Tongue (tissue), 2 donors: ENCODE results near the gene SPON1. TPM values are rescaled to one million over a fixed set of nuclear protein-coding genes. Genes with fewer than 3 reads are reported as not detected.
A peak's percentile ranks its signal among the peaks of the same experiment; 100 is the strongest.

Experiments
- DNase-seq: peaks from one replicate; pipeline ENCODE4 v3.0.0-alpha.2; 2015
- total RNA-seq: library from RNA; depleted of rRNA; stranded (reverse); fragments of >200 nt; gene quantifications from one replicate; pipeline ENCODE4 v1.2.3, GENCODE V29; 2014

SPON1 gene
- total RNA-seq, 1 donor from 2014 or later: 24.4 TPM

DNA sequence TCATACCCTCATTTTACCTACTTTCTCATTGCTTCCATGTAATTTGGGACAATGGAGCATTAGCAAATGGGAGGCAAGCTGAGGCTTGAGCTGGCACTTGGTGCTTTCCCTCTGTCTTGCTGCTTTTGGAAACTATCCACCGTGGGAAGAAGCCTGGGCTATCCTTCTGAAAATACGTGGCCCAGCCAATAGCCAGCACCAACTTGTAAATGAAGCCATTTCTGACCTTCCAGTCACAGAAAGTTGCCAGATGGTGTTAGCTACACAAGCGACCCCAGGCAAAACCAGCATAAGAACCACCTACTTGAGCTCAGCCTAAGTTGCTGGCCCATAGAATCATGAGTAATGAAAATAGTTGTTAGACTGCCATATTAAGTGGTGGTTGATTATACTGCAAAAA, 18.5 kb upstream of the SPON1 start:
- no peak for DNase-seq

DNA sequence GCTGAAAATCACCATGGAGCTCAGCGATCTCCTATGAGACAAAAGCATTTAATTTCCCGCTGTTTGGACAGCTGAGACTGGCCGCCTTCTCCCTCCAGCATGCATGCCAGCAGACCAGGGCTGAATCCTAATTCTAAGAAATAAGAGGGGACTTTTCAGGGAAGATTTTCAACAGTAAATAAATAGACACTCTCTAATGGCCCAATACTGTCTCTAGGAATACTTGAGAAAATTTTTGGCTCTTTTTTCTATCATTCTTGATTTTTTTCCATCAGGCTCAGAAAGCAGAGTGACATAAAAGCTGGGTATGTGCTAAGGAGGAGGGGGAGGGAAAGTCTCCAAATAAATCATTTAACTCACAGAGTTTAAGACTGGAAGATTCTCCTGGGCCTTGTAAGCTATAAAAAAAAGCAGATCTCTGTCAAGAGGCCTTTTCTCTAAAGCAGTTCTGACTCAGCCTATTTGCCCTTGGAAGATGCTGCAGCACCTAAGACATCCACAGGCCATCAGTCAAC, 17.6 kb upstream of the SPON1 start:
- peak; percentile 13 for DNase-seq

DNA sequence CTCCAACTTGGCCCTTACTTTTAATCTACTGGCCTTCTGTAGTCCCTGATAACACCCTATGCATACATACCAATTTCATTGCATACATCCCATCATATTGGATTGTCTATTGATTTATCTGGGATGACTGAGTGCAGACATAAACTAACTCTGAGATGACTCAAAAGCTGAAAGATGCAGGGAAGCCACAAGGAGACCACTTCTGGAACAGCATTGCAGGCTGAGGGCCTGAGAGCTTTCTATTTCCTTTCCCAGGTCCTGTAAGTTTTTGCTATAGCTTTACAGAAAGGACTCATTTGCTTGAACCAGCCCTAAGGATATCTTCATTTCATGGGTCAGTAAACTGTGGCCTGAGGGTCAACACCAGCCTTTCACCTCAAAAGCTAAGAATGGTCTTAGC, 15.1 kb upstream of the SPON1 start:
- DNase-seq: no peak

DNA sequence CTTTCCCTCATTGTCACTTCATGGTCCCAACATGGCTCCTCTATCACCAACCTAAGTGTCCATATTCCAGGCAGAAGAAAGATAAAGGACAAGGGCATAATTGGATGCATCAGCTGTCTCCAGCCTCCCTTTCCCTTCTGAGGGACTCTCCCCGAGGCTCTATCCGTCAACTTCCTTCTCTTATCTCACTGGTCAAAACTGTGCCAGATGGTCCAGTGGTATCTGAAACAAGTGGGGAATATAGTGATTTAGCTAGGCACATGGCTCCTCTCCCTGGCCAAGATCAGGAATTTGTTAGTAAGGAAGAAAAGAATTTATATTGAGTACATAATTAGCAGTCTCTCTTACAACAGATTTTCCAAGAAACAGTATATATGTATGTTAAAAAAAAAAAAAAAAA, 12.6 kb upstream of the SPON1 start:
- no peak for DNase-seq

DNA sequence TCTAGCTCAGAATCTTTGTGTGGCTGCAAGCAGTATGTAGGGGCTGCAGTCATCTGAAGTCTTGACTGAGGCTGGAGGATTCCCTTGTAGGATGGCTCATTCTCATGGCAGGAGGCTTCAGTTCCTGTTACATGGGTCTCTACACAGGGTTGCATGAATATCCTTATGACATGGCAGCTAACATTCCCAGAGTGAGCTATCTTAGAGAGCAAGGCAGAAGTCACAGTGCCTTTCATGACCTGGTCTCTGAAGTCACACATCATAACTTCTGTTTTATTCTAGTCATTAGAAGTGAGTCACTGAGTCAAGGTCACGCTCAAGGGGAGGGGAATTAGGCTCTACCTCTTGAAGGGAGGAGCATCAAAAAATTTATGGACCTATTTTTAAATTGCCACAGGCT, 10.3 kb upstream of the SPON1 start:
- no peak for DNase-seq

DNA sequence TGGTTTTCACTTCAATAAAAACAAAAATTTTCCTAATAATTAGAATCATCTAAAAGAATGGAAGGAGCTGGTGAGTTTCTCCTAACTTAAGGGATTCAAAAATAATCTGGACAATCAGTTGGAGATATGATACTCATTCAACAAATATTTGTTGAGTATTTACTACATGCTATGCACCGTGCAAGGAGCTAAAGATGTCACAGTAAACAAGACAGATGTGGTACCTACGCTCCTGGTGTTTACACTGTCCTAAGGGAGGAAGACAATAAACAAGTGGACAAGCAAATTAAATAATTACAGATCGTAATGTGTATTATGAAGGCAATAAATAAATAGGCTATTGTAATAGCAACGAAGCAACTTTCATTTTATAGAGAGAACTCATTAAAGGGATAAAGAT, 9.9 kb upstream of the SPON1 start:
- DNase-seq: no peak

DNA sequence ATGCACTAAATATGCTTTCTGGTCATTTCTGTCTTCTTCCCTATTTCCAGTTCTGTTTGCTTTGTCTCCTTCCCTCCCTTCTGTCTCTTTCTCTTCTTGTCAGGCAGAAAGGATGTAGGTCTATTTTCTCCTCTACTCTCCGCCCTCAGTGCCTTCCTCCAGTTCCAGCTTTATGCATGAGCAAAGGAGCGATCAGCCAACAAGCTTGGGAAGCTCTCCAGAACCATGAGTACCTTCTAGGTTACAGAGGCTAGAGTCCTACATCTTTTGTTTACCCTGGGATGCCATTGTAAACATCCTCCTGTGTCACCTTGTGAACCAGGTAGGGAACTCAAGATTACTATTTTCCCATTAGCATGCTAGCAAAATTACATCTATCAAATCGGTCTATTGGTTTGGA, 7.9 kb upstream of the SPON1 start:
- no peak for DNase-seq

DNA sequence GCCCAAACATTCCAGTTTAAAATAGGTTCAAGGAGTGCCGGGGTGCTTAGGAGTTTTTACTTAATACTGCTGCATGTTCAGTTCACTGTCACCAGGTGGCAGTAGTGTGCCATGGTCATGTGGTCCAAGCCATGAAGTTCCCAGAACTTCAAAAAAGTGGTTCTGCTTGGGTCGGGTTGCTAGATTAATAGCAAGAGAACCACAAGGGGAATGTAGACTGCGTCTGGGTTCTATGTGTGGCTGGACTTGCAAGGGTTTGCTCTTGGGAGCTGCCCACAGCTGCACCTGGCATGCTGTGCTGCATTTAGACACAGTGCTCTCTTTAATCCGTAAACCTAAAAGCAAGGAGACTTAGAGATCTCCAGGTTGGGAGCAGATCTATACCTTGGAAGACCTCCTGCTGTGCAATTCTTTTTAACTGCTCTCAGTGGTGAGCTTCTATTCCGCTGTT, 6.5 kb upstream of the SPON1 start:
- DNase-seq: peak; percentile 89

DNA sequence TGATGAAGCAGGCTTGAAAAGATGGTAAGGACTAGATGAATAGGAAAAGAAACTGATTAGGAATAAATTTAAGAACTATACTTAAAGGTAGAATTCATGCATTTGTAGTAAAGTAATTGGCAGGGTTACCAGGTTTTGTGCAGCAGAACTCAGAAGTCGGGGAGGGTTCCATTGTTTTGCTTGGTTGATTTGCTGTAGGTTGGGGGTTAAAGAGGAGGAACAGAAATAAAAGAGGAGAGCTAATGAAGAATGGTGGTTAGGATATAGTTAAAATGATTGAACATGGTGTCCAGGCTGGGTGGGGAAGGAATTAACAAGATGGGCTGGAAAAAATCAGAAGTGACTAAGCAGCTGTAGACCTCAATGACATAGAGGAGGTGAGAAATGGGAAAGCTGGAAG, 5.5 kb upstream of the SPON1 start:
- DNase-seq: no peak

DNA sequence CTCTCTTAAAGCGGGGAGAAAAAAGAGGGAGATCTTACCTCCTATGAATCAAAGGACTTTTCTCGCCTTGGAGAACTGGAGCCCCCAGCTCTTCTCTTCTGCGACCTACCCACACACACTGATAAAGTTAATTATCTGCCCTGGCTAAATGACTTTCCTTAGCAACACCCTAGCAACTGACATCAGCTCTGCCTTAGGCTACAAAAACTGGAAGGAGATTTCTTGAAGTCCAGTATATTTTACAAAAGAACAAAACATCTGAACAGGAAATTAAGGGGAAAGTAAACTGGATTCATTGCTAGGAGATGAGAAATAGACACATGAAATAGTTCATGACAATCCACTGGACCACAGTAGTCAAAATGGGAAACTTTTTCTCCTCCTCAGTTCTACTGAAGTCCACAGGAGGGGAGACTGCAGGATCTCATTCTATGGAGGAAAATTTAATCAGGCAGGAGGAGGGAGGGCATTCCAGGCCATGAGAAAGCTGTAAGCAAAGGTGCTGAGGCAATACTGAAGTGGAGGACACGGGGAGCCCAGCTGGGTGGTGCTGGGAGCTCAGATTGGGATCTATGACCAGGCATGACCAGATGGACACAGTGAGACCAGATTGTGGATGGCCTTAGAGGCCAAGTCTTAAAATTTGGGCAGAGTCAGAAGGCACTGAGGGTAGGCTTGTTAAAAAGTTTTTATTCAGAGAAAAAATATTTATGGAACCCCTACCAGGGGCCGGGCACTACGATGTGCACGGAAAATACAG, 3.7 kb upstream of the SPON1 start:
- DNase-seq: no peak

DNA sequence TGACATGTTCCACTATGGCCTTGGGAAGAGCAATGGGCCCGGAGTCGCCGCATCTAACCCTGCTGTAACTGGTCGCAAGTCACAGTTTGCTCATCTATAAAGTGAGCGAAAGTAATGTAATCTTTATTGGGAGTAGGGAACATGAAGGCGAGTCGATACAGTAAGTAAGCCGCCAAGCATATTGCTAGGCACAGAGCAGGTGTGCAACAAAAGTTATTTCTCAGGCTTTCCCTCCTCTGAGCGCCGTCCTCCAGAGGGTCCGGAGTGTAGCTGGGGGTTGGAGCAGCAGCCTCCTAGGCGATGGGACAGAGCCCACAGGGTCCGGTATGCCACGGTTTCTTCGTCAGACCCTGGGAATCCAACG, 343 bp upstream of the SPON1 start:
- no peak for DNase-seq

DNA sequence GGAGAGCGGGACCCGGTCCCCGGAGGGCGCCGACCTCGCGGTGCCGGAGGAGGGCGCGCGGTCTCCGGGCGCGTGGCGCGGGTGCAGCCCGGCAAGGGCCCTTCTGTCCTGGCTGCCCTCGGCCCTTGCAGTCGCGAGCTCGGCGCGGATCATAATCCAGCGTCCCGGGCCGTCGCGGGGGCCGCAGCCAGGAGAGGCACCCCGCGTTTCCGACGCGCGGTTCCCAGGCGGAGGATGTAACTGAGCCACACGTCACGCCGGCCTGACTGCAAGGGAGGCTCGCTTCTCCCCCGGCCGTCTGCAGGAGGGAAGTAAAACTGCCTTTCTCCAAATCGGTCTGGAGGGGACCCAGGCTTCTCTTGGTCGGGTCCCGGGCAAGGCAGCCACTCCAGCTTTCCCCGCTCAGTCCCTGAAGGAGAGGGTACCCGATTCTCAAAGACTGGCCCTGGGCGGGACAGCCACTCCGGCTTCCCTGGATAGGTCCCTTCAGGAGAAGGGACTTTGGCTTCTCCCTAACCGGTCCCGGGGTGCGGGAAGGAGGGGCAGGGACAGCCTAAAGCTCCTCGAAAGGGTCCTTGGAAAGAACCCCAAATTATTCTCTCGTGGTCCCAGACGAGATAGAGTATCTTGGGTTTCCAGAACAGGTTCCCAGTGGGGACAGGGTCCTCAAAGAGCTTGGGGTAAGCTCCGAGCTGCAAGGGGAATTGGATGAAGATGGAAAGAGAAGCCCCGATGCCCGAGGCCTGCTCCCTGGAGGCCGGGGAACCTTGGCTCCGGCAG, 836 bp downstream of the SPON1 start:
- peak; percentile 55 for DNase-seq

DNA sequence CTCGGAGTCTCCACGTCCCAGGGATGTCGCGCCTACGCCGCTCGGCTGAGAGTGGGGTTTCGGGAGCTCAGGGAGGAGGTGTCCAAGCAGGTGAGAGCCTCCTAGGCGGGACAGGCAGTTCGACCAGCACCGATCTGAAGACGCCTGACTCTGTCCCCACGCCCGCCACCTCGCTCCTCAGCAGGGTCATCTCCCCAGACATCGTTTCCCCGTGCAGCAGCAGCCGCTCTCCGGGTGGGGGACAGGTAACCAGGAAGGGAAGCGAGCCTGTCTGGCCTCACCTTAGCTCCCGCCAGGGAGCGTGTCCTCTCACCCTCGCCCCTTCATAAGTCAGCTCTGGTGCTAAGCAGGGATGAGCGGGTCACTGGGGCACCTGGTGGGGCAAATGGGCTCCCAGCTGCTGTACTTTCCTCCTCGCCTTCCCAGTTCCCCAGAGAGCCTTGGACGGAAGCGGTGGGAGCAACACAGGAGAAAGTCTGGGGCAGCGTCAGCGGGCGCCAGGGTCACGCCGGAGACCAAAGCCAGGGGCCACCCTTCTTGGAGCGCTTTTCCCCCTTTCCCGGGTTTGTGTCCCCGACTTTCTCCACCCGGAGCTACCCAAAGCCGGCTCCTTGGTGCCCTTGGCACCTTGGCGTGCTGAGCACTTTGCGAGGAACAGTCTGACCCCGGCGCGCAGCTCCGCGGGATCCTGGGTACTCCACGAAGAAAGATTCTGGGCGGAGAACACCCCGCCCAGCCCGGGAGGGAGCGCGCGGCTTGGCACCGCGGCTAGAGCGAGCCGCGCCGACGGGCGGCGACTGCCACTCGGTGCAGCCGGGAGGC, 1.6 kb downstream of the SPON1 start:
- peak; percentile 22 for DNase-seq

DNA sequence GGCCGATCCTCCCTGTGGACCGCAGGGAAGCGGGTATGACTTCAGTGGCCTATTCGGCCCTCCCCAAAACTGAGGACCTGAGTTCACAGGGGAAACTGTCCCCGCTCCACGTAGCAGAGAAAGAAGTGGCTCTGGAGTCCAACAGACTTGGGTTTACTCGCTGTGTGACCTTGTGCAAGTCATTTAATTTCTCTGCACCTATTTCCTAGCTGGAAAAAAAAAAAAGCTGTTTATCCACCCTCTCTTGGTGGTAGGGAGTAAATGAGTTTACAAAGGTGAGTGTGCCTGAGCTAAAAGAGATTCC, 2.2 kb downstream of the SPON1 start:
- DNase-seq: no peak

DNA sequence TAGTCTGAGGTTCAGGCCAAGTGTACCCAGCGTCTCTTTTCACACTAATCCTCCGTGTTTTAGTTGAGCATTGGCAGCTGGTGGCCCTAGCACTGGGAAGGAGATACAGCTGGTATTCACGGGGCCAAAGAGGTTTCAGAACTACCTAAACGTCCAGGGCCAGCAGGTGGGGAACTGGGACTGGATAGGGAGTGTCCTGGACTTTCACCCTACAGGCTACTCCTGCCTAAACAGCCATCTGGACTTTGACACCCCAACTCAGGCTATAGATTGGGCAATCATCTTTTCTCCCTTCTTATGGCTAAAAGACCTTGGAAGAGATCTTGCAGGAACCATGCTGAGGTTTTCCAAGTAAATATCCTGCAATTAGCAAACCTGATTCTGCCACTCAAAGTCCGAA, 2.8 kb downstream of the SPON1 start:
- peak; percentile 35 for DNase-seq

DNA sequence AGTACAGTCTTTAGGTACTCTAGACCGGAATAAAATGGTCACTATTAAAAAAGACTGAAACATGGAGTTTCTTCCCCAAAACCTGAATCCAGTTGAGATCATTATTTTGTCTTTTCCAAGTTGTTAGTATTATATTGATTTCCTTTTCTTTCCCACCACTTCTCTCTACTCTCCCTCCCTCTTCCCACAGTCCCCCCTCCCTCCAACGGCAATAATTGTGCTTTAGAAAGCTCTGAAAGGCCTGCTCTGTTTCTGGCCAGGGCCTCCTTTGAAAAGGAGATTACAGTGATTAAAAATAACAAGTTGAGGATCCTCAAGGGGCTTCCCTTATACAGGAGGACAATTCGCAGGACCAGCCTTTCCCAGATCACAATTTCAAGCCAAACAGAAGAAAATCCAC, 3.5 kb downstream of the SPON1 start:
- DNase-seq: no peak

DNA sequence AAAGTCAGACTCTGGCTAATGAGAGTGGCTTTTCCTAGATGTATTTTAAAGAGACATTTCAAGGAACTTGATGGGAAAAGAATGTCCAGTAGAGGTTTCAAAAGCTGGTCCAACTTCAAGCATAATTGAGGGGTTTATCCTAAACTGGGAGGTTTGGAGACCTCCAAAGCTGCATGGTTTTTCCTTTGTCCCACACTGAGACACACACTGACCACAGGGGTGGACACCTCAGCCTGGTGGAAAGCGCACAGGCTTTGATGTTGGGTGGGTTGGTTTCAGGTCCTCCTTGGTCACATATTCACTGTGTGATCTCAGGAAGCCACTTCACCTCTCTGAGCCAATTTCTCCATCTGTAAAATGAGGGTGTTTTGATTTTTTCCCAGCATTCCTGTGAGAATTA, 4.0 kb downstream of the SPON1 start:
- DNase-seq: no peak

DNA sequence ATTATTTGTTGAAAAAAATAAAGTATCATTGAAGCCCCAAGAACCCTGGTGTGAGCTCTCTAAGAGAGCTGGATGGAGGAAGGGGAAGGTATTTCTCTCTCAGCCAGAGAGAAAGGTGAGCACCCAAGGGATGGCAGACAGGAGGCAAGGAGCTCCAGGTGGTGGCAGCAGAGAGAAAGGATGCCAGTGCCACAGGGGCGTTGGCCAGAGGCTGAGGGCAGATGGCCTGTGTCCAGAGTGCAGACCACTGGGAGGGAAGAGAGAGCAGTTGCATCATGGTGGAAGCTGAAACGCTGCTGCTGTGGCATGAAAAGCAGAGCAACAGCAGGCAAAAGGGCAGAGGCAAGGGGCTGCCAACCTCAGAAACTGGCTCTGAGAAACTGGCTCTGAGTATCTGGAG, 8.5 kb downstream of the SPON1 start:
- DNase-seq: peak; percentile 45

DNA sequence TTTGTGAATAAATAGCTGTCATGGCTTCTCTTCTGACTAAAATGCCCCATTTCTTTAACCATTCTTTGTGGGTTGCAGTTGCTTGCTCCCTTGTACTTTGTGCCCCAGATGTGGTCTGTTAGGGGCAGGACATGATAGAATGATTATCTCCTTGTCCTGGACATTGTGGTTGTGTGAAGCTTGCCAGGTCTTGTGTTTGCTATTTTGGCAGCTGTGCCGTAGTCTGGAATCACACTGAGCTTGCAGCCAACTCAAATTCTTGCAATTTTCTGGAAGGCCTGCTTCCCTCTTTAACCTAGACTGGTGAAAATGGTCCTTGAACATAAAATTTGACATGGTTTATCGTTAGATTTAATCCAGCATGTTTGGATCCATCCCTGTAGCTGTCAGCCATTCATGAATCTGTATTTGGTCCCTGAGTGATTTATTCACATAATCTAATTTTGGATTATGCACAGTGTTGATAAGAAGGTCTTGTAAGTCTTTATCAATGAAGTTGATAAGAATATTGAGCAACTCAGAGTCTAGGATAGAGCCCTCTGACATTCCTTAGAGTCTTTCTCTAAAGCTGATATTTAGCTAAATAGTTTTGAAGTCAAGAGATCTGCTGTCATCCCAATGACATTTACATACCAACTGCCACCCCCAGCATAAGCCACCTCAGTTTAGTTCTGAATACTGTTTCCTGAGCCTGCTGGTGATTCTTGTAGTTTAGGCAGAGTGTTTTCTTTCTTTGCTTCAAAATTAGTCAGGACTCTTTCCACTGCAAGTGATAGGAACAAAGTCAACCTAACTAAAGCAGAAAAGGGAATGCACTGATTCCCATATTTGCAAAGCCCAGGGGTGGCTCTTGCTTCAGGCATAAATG, 9.8 kb downstream of the SPON1 start:
- DNase-seq: peak; percentile 47

DNA sequence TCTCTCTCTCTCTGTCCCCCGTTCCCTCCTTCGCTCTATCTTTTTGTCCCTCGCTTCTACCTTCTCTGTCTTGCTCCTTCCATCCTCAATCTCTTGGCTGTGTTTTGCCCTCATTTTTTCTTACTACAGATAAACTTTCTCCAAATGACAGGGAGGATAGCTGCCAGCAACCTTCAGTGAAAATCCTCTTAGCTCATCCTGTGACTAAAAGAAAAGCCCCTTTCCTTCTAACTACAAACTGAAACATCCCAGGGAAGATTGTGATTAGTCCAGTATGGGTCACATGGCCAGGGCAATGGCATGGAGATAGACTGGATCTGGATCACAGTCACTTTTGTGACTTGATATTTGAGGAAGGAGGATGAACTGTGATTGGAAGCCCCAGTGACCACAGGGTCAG, 10.4 kb downstream of the SPON1 start:
- no peak for DNase-seq

DNA sequence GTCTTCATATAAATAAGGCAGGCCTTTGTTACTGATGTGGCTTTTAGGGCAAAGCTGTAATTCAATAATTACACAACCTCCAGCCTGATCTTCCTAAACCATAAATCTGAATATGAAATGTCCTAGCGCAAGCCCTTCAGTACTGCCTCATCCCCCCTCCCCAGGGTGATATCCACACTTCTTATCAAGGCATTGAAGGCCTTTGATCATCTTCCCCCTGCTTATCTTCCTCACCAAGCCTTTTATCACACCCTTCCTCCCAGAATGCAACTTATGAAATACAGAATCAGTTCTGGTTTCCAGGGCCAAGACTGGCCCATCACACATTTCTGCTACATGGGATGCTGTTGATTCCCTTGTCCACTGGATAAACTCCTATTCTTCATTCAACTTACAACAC, 12.1 kb downstream of the SPON1 start:
- DNase-seq: no peak
